Anterior cingulate cortex (tissue), 58 donors: ENCODE data around the gene FPGS.

ENCODE experiments used
- DNase-seq, 58 donors: peaks; one replicate each; lab custom pipeline; 2025; lab: John Stamatoyannopoulos, UW

The FPGS gene

DNA sequence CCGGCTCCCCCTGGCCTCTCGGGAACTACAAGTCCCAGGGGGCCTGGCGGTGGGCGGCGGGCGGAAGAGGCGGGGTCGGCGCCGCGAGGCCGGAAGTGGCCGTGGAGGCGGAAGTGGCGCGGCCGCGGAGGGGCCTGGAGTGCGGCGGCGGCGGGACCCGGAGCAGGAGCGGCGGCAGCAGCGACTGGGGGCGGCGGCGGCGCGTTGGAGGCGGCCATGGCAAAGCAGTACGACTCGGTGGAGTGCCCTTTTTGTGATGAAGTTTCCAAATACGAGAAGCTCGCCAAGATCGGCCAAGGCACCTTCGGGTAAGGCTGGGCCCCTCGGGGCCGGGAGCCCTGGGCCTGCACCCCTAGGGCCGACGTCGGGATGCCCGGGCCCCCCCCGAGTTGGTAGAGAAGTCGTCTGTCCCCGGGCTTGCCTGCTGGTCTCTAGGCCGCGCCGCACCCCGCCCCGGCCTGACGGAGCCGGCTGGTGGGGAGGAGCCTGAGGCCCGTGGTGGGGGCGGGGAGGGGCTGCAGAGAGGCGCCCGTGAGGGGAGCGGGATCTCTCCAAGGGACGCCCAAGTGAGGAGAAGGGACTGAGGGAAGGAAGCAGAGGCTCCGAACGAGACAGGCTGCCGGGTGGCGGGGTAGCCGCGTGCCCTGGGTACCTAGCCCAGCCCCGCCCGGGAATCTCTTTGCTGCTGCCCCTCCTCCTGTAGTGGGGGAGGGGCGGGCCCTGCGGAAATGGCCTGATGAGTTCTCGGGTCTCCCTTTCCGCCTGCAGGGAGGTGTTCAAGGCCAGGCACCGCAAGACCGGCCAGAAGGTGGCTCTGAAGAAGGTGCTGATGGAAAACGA lies 16.5 kb upstream of the FPGS start, which contains the start of gene CDK9:
Gene CDK9, plus strand, starts transcription at position 102 of the 840 bp plus-strand sequence. Its CDS starts 115 bp downstream, at position 217.
- peak in 56 of 58 donors; percentile 39 to 90 (median 82) for DNase-seq

GRCh38 chr9:127786773-127787104 lies 15.9 kb upstream of the FPGS start:
- no peak for DNase-seq

- peak in 2 of 58 donors; percentile 23 to 36 for DNase-seq
These were observed 14.2 kb upstream of the FPGS start for GRCh38 chr9:127788337-127789011.

GRCh38 chr9:127789179-127789578 lies 13.5 kb upstream of the FPGS start:
- no peak for DNase-seq

GRCh38 chr9:127790094-127790855 lies 12.4 kb upstream of the FPGS start:
- no peak for DNase-seq

- no peak for DNase-seq
These were observed 11.6 kb upstream of the FPGS start for GRCh38 chr9:127791085-127791484.

- DNase-seq, result no peak
These were observed 10.2 kb upstream of the FPGS start for GRCh38 chr9:127792417-127793031.

GRCh38 chr9:127793093-127793708 lies 9.5 kb upstream of the FPGS start:
- peak in 3 of 58 donors; percentile 13 to 15 (median 15) for DNase-seq

- no peak for DNase-seq
These were observed 8.5 kb upstream of the FPGS start for GRCh38 chr9:127794001-127794791.

DNA sequence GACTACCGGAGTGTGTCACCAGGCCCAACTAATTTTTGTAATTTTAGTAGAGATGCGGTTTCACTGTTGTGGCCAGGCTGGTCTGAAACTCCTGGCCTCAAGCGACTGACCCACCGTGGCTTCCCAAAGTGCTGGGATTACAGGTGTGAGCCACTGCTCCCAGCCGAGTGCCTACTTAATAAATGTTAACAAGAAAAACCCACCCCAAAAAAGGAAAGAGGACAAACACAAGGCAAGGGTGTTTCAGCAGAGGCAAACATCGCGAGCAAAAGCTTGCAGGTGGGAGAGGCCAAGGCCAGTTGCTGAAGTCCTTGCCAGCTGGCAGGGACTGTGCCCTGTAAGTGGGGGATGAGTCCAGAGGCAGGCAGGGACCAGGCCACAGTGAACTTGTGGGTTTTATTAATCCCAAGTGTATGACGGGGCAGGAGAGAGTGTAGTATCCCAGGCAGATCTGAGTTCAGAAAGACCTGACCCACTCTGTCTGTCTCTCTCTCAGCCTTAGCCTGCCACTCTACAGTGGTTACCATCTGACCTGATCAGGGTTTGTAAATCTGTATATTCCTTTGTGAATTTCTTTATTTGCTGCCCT lies 6.4 kb upstream of the FPGS start:
- DNase-seq, result no peak

DNA sequence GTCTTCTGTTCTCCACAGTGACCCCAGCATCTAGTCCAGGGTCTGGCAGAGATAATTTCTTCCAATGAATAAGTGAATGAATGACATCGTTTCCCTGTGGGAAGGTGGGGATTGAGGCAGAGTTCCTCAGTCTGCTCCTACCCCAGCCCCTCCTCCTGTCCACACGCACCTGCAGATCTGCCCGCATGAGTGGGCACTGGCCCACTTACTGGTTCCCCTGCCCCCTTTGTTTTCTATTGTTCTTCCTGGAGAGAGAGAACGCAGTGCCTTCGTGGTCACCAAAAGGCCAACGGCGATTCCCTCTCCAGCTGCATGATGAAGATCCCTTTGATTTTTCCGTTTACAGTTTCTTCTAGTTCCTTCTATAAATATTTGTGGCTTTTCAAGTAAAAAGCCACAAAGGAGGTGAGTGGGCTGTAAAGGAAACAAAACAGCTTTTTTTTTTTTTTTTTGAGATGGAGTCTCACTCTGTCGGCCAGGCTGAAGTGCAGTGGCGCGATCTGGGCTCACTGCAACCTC lies 5.8 kb upstream of the FPGS start:
- DNase-seq, result no peak

GRCh38 chr9:127801955-127802575 lies 617 bp upstream of the FPGS start:
- DNase-seq, result peak in 1 of 58 donors; percentile 53

DNA sequence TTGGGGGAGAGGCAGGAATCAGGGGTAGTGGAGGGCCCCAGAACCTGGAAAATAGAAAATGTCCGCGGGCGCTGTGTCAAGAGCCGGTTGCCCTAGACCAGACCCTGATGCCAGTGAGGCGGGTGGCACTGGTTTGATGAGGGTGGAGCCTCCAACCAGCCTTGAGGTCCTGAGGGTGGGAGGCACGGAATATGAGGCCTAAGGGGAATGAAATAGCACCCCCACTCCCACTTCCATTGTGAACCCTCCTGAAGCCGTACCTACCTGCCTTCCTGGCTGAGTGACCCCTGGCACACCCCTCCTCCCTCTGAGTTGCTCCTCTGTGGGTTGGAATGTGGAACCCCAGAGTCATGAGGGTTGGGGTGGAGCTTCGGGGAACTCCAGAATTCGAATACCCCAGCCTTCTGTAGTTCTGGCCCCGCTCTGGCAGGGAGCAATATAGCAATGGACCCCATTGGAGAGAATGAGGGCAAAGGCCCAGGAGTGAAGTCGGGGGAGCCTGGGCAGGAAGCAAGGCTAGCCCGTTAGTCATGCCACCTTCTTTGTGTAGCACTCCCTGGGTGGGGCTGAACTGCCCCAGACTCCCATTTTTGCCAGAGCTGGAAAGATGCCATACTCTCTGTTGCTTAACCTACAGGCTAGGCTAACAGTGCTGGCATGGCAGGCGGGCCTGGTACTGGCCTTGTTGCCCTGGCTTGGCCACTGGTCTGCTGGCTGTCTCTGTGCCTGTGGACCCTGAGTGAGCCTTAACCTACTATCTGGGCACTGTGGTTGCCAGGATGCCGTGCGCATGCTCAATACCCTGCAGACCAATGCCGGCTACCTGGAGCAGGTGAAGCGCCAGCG lies 1.0 kb downstream of the FPGS start:
- DNase-seq, result no peak

DNA sequence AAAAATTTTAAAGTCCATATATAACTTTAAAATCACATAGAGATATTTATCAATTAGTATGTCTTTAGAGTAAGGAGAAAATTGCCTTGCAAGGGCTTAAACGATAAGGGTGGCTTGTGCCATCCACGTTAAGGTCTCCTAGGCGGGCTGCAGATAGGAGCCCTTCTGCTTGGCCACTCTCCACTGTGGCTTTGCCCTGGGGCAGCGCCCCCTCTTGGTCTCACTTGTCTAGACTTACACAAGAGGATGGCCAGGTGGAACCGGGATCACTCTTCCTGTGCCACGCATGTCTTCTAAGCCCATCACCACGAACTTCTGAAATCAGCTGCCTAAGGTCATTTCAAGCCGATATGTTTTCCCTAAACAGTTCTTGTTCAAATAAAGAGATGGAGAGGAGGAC lies 2.9 kb downstream of the FPGS start:
- no peak for DNase-seq

- DNase-seq, result no peak
These were observed 4.2 kb downstream of the FPGS start for GRCh38 chr9:127806871-127807270.

DNA sequence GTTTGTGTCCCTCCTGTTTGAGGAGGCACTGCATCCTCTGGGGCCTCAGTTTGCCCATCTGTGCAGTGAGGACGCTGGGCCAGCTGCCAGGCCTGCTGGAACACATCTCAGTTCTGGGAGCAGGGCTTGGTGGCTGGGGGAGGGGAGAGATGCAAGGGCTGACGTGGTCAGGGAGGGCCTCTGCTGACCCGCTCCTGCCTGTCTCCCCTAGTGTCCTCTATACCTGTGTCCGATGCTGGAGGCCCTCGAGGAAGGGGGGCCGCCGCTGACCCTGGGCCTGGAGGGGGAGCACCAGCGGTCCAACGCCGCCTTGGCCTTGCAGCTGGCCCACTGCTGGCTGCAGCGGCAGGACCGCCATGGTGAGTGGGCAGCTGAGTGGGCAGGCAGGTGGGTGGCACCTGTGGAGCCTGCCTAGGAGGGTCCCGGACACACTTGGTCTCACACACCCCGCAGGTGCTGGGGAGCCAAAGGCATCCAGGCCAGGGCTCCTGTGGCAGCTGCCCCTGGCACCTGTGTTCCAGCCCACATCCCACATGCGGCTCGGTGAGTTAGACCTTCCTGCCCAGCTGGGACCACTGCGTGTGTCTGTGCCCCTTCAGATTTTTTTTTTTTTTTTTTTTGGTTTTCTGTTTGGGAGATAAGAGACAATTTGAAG lies 5.8 kb downstream of the FPGS start:
- no peak for DNase-seq

DNA sequence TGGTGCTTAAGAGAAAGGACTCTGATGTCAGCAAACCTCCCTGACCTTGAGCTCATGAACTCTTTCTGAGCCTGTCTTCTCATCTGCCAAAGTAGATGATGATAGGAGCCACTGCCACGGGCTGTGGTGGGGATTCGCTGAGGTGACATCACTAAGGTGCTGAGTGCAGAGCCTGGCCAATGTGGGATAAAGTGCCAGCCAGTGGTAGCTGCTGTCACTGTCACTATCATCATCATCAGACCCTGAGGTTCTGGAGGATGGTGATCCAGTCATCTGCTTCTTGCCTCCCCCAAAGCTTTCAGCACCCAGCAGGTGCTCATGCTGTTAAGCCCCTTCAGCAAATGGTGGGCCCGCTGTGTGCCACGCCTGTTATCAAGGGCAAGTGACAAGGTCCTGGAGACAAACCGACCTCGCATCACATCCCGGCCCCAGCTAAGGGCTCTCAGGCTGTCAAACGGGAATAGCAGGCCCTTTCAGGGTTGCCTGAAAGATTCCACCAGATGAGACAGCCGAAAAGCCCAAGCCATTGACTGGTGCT lies 6.4 kb downstream of the FPGS start:
- no peak for DNase-seq
